Stimulated activated CD8-positive, alpha-beta memory T cell treated with anti-CD3 and anti-CD28 coated beads, Interleukin-15, amount 100 ng/mL, for 24 hours (primary cell): Measurements from ENCODE around the gene AP2M1.
"Not testable (repeated sequence)": the region's sequence is repeated elsewhere in the genome, so short reads cannot be mapped to it uniquely, and the experiment has no call there.

Experiments
- DNase-seq: peaks from one replicate; pipeline ENCODE4 v3.0.0-alpha.2; 2020; ENCODE audit warnings: low read depth

Gene AP2M1

GRCh38 chr3:184157206-184157605, 17.4 kb upstream of the AP2M1 start:
- no peak for DNase-seq

GRCh38 chr3:184158404-184158803, 16.3 kb upstream of the AP2M1 start:
- no peak for DNase-seq

- no peak for DNase-seq
Observed at GRCh38 chr3:184160456-184160855, 14.2 kb upstream of the AP2M1 start.

GRCh38 chr3:184162571-184163070, 12.0 kb upstream of the AP2M1 start:
- DNase-seq, result not testable (repeated sequence)

- no peak for DNase-seq
Observed at GRCh38 chr3:184164648-184165330, 9.9 kb upstream of the AP2M1 start.

GRCh38 chr3:184165543-184165942, 9.1 kb upstream of the AP2M1 start:
- no peak for DNase-seq

GRCh38 chr3:184166671-184167070, 8.0 kb upstream of the AP2M1 start:
- no peak for DNase-seq

GRCh38 chr3:184167786-184168185, 6.9 kb upstream of the AP2M1 start:
- no peak for DNase-seq

GRCh38 chr3:184168363-184169120, 6.1 kb upstream of the AP2M1 start:
- DNase-seq, result no peak

- no peak for DNase-seq
Observed at GRCh38 chr3:184169896-184170875, 4.5 kb upstream of the AP2M1 start.

GRCh38 chr3:184171562-184171961, 3.1 kb upstream of the AP2M1 start:
- no peak for DNase-seq

GRCh38 chr3:184172681-184173373, 1.8 kb upstream of the AP2M1 start:
- DNase-seq, result no peak

- DNase-seq, result no peak
Observed at GRCh38 chr3:184173374-184173722, 1.3 kb upstream of the AP2M1 start.

- no peak for DNase-seq
Observed at GRCh38 chr3:184174284-184174645, 390 bp upstream of the AP2M1 start.

- DNase-seq, result no peak
Observed at GRCh38 chr3:184175506-184175905, 851 bp downstream of the AP2M1 start.

- DNase-seq, result no peak
Observed at GRCh38 chr3:184175981-184176376, 1.3 kb downstream of the AP2M1 start.

GRCh38 chr3:184176377-184177330, 2.0 kb downstream of the AP2M1 start:
- DNase-seq, result no peak

GRCh38 chr3:184177331-184177731, 2.7 kb downstream of the AP2M1 start:
- no peak for DNase-seq

GRCh38 chr3:184177767-184178306, 3.2 kb downstream of the AP2M1 start:
- DNase-seq, result no peak

- DNase-seq, result no peak
Observed at GRCh38 chr3:184178521-184179138, 4.0 kb downstream of the AP2M1 start.
